NCI-H1417 (cell line): Measurements from ENCODE around the gene ALDH1L1.
"Not testable (repeated sequence)": the region's sequence is repeated elsewhere in the genome, so short reads cannot be mapped to it uniquely, and the experiment has no call there.

Source experiments
- DNase-seq, 3 experiments: peaks; one replicate each; lab custom pipeline; 2025; lab: John Stamatoyannopoulos, UW

ALDH1L1 gene

GRCh38 chr3:126106336-126107202, 73.8 kb downstream of the ALDH1L1 start:
- no peak for DNase-seq

GRCh38 chr3:126105691-126106187, 74.6 kb downstream of the ALDH1L1 start:
- DNase-seq: no peak

- DNase-seq: no peak
These were observed 75.4 kb downstream of the ALDH1L1 start for GRCh38 chr3:126104742-126105605.

- no peak for DNase-seq
These were observed 76.3 kb downstream of the ALDH1L1 start for GRCh38 chr3:126104028-126104635.

- DNase-seq: no peak
These were observed 77.0 kb downstream of the ALDH1L1 start for GRCh38 chr3:126103121-126104027.

GRCh38 chr3:126102530-126102951, 77.8 kb downstream of the ALDH1L1 start:
- no peak for DNase-seq

- no peak for DNase-seq
These were observed 78.4 kb downstream of the ALDH1L1 start for GRCh38 chr3:126102011-126102410.

- peak in 1 of 3 experiments; percentile 9 for DNase-seq
These were observed 78.8 kb downstream of the ALDH1L1 start for GRCh38 chr3:126101521-126101982.

GRCh38 chr3:126100634-126101301, 79.6 kb downstream of the ALDH1L1 start:
- no peak for DNase-seq

GRCh38 chr3:126100269-126100633, 80.1 kb downstream of the ALDH1L1 start:
- DNase-seq: no peak

- DNase-seq: no peak
These were observed 82.0 kb downstream of the ALDH1L1 start for GRCh38 chr3:126098391-126098858.

GRCh38 chr3:126097801-126098200, 82.6 kb downstream of the ALDH1L1 start:
- no peak for DNase-seq

- not testable (repeated sequence) for DNase-seq
These were observed 84.1 kb downstream of the ALDH1L1 start for GRCh38 chr3:126096274-126096673.

- not testable (repeated sequence) for DNase-seq
These were observed 88.3 kb downstream of the ALDH1L1 start for GRCh38 chr3:126092128-126092527.

- DNase-seq: peak in 1 of 3 experiments; percentile 1
These were observed 92.7 kb downstream of the ALDH1L1 start for GRCh38 chr3:126087552-126088175.

GRCh38 chr3:126085841-126086240, 94.5 kb downstream of the ALDH1L1 start:
- no peak for DNase-seq

- no peak for DNase-seq
These were observed 95.1 kb downstream of the ALDH1L1 start for GRCh38 chr3:126085276-126085675.

- peak in 1 of 3 experiments; percentile 38 for DNase-seq
These were observed 95.6 kb downstream of the ALDH1L1 start for GRCh38 chr3:126084768-126085180.

- DNase-seq: peak; percentile 82 to 92 (median 89)
These were observed 96.2 kb downstream of the ALDH1L1 start, which contains the start of gene SLC41A3 for GRCh38 chr3:126083913-126084767. SLC41A3 (minus strand) TSS chr3:126084124; CDS start chr3:126068219, 15,905 bp downstream.
